ENCODE measurements around the gene TBC1D14. TPM values are rescaled to one million over a fixed set of nuclear protein-coding genes. Genes with fewer than 3 reads are reported as not detected.

Gene TBC1D14
- polyA plus RNA-seq, 1 of the 3 experiments (the other 2 are of a cell fraction): 39.5 TPM

GRCh38 chr4:7045553-7045952, 135.9 kb downstream of the TBC1D14 start:
- H3K27ac ChIP-seq (ENCODE audit: low read depth in 2 of 2, low read length in 1 of 2): no peak overlapping the region
- H3K9me3 ChIP-seq: no peaks in the 10 kb centered on the region
- peaks cover 9% of the 10 kb centered on the region for H3F3A ChIP-seq (replicated peaks; ENCODE audit: insufficient read depth)
- H3K4me2 ChIP-seq: peak overlapping the region; percentile 99; the same call in 1 of the 2 replicates
- DNase-seq: no peak
- H3K9ac ChIP-seq: no peak overlapping the region
- TF ChIP-seq FOXJ3 (CRISPR knock-in tag; IDR thresholded peaks at IDR 0.05) (no peak), USF2 (IDR thresholded peaks at IDR 0.05; ENCODE audit: borderline replicate concordance, low read depth, low read length) (no peak), RCOR1 (IDR thresholded peaks at IDR 0.05; ENCODE audit: low read length) (no peak), ELF1 (IDR thresholded peaks at IDR 0.05) (no peak), RAD21 (IDR thresholded peaks at IDR 0.05; ENCODE audit: low read length) (no peak), MXI1 (IDR thresholded peaks at IDR 0.05; ENCODE audit: low read depth, low read length) (no peak), SMC3 (IDR thresholded peaks at IDR 0.05; ENCODE audit: low read depth, low read length) (no peak), YY1 (IDR thresholded peaks at IDR 0.05; ENCODE audit: low read depth) (no peak)
- H3K27me3 ChIP-seq (ENCODE audit: insufficient read depth): no peaks in the 10 kb centered on the region
- WGBS (ENCODE audit: low lambda C conversion rate): 94% methylated on average over 8 of the region's 8 CpGs
- H3K36me3 ChIP-seq (replicated peaks in 1 of 2; ENCODE audit: control insufficient read depth in 1 of 2, insufficient read depth in 2 of 2, low read length in 1 of 2): no peaks in the 10 kb centered on the region
- H3K9me2 ChIP-seq: no peaks in the 10 kb centered on the region
- H3K79me2 ChIP-seq (ENCODE audit: insufficient read depth): peaks cover 65% of the 10 kb centered on the region
- CTCF ChIA-PET: interaction anchor here (1.4 to 6.1 kb wide), 5 partner anchors 9 to 325 kb away, joined by 3 to 80 read pairs (median 4); partner anchors contain the start of gene GRPEL1
- H3K4me1 ChIP-seq (ENCODE audit: control insufficient read depth in 1 of 2, insufficient read depth in 2 of 2, low read depth in 1 of 2, low read length in 1 of 2): peaks cover 15 to 29% of the 10 kb centered on the region in 2 experiments
- POLR2A ChIA-PET: no interaction called here
- H2AFZ ChIP-seq (ENCODE audit: low read depth): no peak overlapping the region
- H3K4me3 ChIP-seq (ENCODE audit: low read depth in 2 of 2, low read length in 1 of 2): no peak overlapping the region
- peaks cover 49% of the 10 kb centered on the region; the same call in 1 of the 2 replicates for H4K20me1 ChIP-seq (ENCODE audit: insufficient read depth)

GRCh38 chr4:7045961-7046921, 136.6 kb downstream of the TBC1D14 start:
- Histone ChIP-seq H3K4me2 (peak overlapping the region; percentile 99; the same call in 1 of the 2 replicates), H4K20me1 (ENCODE audit: insufficient read depth) (peaks cover 49% of the 10 kb centered on the region; the same call in 1 of the 2 replicates), H3K9me2 (no peaks in the 10 kb centered on the region)

More at GRCh38 chr4:7045961-7046921, 136.6 kb downstream of the TBC1D14 start:
- ChIA-PET POLR2A (interaction anchor here (0.9 kb wide), 1 partner anchor 14 kb away, joined by 3 read pairs; no protein-coding TSS in a partner anchor), CTCF (interaction anchor here (1.2 to 6.1 kb wide), 7 partner anchors 8 to 326 kb away, joined by 3 to 80 read pairs (median 4); partner anchors contain the start of gene GRPEL1)
- Histone ChIP-seq H3K4me1 (ENCODE audit: control insufficient read depth in 1 of 2, insufficient read depth in 2 of 2, low read depth in 1 of 2, low read length in 1 of 2) (peaks cover 15 to 29% of the 10 kb centered on the region in 2 experiments), H2AFZ (ENCODE audit: low read depth) (no peak overlapping the region), H3F3A (replicated peaks; ENCODE audit: insufficient read depth) (peaks cover 9% of the 10 kb centered on the region), H3K27me3 (ENCODE audit: insufficient read depth) (no peaks in the 10 kb centered on the region), H3K9ac (no peak overlapping the region), H3K36me3 (replicated peaks in 1 of 2; ENCODE audit: control insufficient read depth in 1 of 2, insufficient read depth in 2 of 2, low read length in 1 of 2) (peaks cover 0 to 6% of the 10 kb centered on the region in 2 experiments), H3K9me3 (no peaks in the 10 kb centered on the region), H3K4me3 (ENCODE audit: low read depth in 2 of 2, low read length in 1 of 2) (no peak overlapping the region), H3K79me2 (ENCODE audit: insufficient read depth) (peaks cover 69% of the 10 kb centered on the region), H3K27ac (ENCODE audit: low read depth in 2 of 2, low read length in 1 of 2) (no peak overlapping the region)
- TF ChIP-seq MAX (IDR thresholded peaks at IDR 0.05; ENCODE audit: low read depth) (no peak), USF2 (IDR thresholded peaks at IDR 0.05; ENCODE audit: borderline replicate concordance, low read depth, low read length) (no peak), FOXM1 (IDR thresholded peaks at IDR 0.05; ENCODE audit: low read depth) (no peak), MEF2A (IDR thresholded peaks at IDR 0.05; ENCODE audit: borderline replicate concordance, low read depth) (no peak), NFIC (IDR thresholded peaks at IDR 0.05; ENCODE audit: borderline replicate concordance) (no peak), POLR2AphosphoS5 (IDR thresholded peaks at IDR 0.05; ENCODE audit: low read depth, low read length) (no peak)
- WGBS (ENCODE audit: low lambda C conversion rate): 96% methylated on average over 11 of the region's 23 CpGs
- no peak for DNase-seq
